ENCODE data around the gene DCUN1D2.

DNA sequence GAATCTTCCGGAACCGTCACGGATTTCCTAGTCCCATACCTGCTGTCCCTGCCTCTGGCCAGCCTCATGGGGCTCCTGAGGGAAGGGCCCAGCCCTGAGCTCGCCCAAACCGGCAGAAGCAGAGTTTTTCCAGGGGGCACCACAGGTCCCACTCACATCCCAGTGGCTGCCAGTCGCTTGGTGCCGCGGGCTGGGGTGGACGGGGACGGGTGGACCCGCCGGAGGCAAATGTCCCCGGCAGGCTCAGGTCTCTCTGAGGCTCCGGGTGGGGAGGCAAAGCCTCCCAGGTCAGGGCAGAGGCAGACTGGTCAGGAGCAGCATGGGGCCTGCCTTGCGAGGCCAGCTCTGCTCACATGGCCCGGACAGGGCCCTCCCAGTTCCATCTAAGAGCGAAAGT is 62.0 kb downstream of the DCUN1D2 start:
- TF ChIP-seq, protein P1, sequence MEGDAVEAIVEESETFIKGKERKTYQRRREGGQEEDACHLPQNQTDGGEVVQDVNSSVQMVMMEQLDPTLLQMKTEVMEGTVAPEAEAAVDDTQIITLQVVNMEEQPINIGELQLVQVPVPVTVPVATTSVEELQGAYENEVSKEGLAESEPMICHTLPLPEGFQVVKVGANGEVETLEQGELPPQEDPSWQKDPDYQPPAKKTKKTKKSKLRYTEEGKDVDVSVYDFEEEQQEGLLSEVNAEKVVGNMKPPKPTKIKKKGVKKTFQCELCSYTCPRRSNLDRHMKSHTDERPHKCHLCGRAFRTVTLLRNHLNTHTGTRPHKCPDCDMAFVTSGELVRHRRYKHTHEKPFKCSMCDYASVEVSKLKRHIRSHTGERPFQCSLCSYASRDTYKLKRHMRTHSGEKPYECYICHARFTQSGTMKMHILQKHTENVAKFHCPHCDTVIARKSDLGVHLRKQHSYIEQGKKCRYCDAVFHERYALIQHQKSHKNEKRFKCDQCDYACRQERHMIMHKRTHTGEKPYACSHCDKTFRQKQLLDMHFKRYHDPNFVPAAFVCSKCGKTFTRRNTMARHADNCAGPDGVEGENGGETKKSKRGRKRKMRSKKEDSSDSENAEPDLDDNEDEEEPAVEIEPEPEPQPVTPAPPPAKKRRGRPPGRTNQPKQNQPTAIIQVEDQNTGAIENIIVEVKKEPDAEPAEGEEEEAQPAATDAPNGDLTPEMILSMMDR (IDR thresholded peaks at IDR 0.05): no peak
- no peak for TF ChIP-seq POLR2A (IDR thresholded peaks at IDR 0.05)

Measured in Peyer's patch (tissue), 4 donors.